HEK293 (cell line): Measurements from ENCODE around the gene SLC25A39.
A peak's percentile ranks its signal among the peaks of the same experiment; 100 is the strongest.

Experiments
- CTCF ChIA-PET: fragments of 350-600 bp; formaldehyde crosslinking; extraction: SDS; loops from one replicate; lab custom pipeline; 2021; ENCODE audit warnings: antibody characterized with exemption; lab: Yijun Ruan, JAX
- POLR2A ChIA-PET: fragments of 300-600 bp; formaldehyde crosslinking; extraction: SDS; loops from one replicate; lab custom pipeline; 2020; ENCODE audit warnings: antibody characterized with exemption, inconsistent platforms; lab: Yijun Ruan, JAX
- H3K27ac ChIP-seq: fragments of 200-500 bp; sonication (Bioruptor generic); 2 replicates; pipeline ENCODE4 v1.5.1; 2014; ENCODE audit warnings: low read depth, low read length, control low read depth, inconsistent platforms; ENCODE audit errors: extremely low read depth
- H3K36me3 ChIP-seq, 2 experiments: fragments of 200-500 bp in 1 of 2; sonication (Bioruptor generic) in 1 of 2; 1 replicate in 1 of 2; 2 replicates in 1 of 2; pipeline ENCODE4 v1.5.1; 2014 to 2017; ENCODE audit warnings: inconsistent platforms in 2 of 2, low read length in 2 of 2; ENCODE audit not compliant: control insufficient read depth in 2 of 2, insufficient read depth in 1 of 2
- H3K4me1 ChIP-seq: fragments of 200-500 bp; sonication (Bioruptor generic); 2 replicates; pipeline ENCODE4 v1.5.1; 2014; ENCODE audit warnings: mild to moderate bottlenecking, low read length, inconsistent platforms; ENCODE audit not compliant: control insufficient read depth, insufficient read depth
- H3K4me3 ChIP-seq: 2 replicates; pipeline ENCODE4 v1.5.1; 2011; ENCODE audit warnings: low read depth, mild to moderate bottlenecking, control low read depth, low read length, moderate library complexity
- H3K9me3 ChIP-seq: fragments of 200-500 bp; sonication (Bioruptor generic); 2 replicates; pipeline ENCODE4 v1.5.1; 2014; ENCODE audit warnings: low read depth, low read length, inconsistent platforms; ENCODE audit not compliant: control insufficient read depth, insufficient read depth
- GLIS1 ChIP-seq: fragments of 450-650 bp; formaldehyde crosslinking; IDR thresholded peaks from 2 replicates; pipeline ENCODE4 v1.5.1; 2016; ENCODE audit warnings: missing biosample characterization, missing genetic modification characterization
- GLIS2 ChIP-seq: fragments of 450-650 bp; formaldehyde crosslinking; IDR thresholded peaks from 2 replicates; pipeline ENCODE4 v1.5.1; 2016; ENCODE audit warnings: missing biosample characterization, missing genetic modification characterization
- KLF10 ChIP-seq: fragments of 450-650 bp; IDR thresholded peaks from 2 replicates; pipeline ENCODE4 v1.5.1; 2018; ENCODE audit warnings: missing biosample characterization, mild to moderate bottlenecking, missing genetic modification characterization
- KLF16 ChIP-seq: fragments of 450-650 bp; formaldehyde crosslinking; IDR thresholded peaks from 2 replicates; pipeline ENCODE4 v1.5.1; 2017; ENCODE audit warnings: missing biosample characterization, missing genetic modification characterization
- SP2 ChIP-seq: fragments of 450-650 bp; formaldehyde crosslinking; IDR thresholded peaks from 2 replicates; pipeline ENCODE4 v1.5.1; 2016; ENCODE audit warnings: missing biosample characterization, missing genetic modification characterization
- SP3 ChIP-seq: fragments of 450-650 bp; formaldehyde crosslinking; IDR thresholded peaks from 2 replicates; pipeline ENCODE4 v1.5.1; 2016; ENCODE audit warnings: missing biosample characterization, missing genetic modification characterization
- ZBTB17 ChIP-seq: fragments of 450-650 bp; formaldehyde crosslinking; IDR thresholded peaks from 2 replicates; pipeline ENCODE4 v1.5.1; 2016; ENCODE audit warnings: missing biosample characterization, missing genetic modification characterization
- ZBTB8A ChIP-seq: fragments of 450-650 bp; formaldehyde crosslinking; IDR thresholded peaks from 2 replicates; pipeline ENCODE4 v1.5.1; 2016; ENCODE audit warnings: missing biosample characterization, missing genetic modification characterization
- ZFHX2 ChIP-seq: fragments of 450-650 bp; formaldehyde crosslinking; conservative IDR thresholded peaks from 2 replicates; pipeline ENCODE4 v1.5.1; 2016; ENCODE audit warnings: missing biosample characterization, missing genetic modification characterization
- ZNF157 ChIP-seq: fragments of 450-650 bp; formaldehyde crosslinking; IDR thresholded peaks from 2 replicates; pipeline ENCODE4 v1.5.1; 2016; ENCODE audit warnings: missing biosample characterization, missing genetic modification characterization
- ZNF16 ChIP-seq: fragments of 450-650 bp; formaldehyde crosslinking; IDR thresholded peaks from 2 replicates; pipeline ENCODE4 v1.5.1; 2016; ENCODE audit warnings: low read depth, missing biosample characterization, missing genetic modification characterization
- ZNF24 ChIP-seq: fragments of 450-650 bp; formaldehyde crosslinking; IDR thresholded peaks from 2 replicates; pipeline ENCODE4 v1.5.1; 2016; ENCODE audit warnings: missing biosample characterization, missing genetic modification characterization
- ZNF292 ChIP-seq: fragments of 450-650 bp; formaldehyde crosslinking; IDR thresholded peaks from 2 replicates; pipeline ENCODE4 v1.5.1; 2016; ENCODE audit warnings: low read depth, missing biosample characterization, missing genetic modification characterization, borderline replicate concordance
- ZNF350 ChIP-seq: fragments of 450-650 bp; formaldehyde crosslinking; IDR thresholded peaks from 2 replicates; pipeline ENCODE4 v1.5.0; 2017; ENCODE audit warnings: missing biosample characterization, mild to moderate bottlenecking, missing genetic modification characterization
- ZNF366 ChIP-seq: fragments of 450-650 bp; formaldehyde crosslinking; conservative IDR thresholded peaks from 2 replicates; pipeline ENCODE4 v1.5.1; 2016; ENCODE audit warnings: missing biosample characterization, missing genetic modification characterization
- ZNF629 ChIP-seq: fragments of 450-650 bp; formaldehyde crosslinking; IDR thresholded peaks from 2 replicates; pipeline ENCODE4 v1.5.1; 2017; ENCODE audit warnings: missing biosample characterization, missing genetic modification characterization
- ZNF660 ChIP-seq: fragments of 450-650 bp; IDR thresholded peaks from 2 replicates; pipeline ENCODE4 v1.5.1; 2018; ENCODE audit warnings: missing biosample characterization, mild to moderate bottlenecking, missing genetic modification characterization
- ZXDB ChIP-seq: fragments of 450-650 bp; formaldehyde crosslinking; IDR thresholded peaks from 2 replicates; pipeline ENCODE4 v1.5.1; 2016; ENCODE audit warnings: missing biosample characterization, missing genetic modification characterization
- TF ChIP-seq, protein P1 (sequence below): fragments of 450-650 bp; formaldehyde crosslinking; IDR thresholded peaks from 2 replicates; pipeline ENCODE4 v1.5.1; 2016; ENCODE audit warnings: missing biosample characterization, missing genetic modification characterization
- TF ChIP-seq, protein P2 (sequence below): fragments of 450-650 bp; formaldehyde crosslinking; IDR thresholded peaks from 2 replicates; pipeline ENCODE4 v1.5.1; 2016; ENCODE audit warnings: missing biosample characterization, missing genetic modification characterization
- TF ChIP-seq, protein P3 (sequence below): fragments of 450-650 bp; formaldehyde crosslinking; optimal IDR thresholded peaks from 2 replicates; pipeline ENCODE3; 2016; ENCODE audit warnings: missing biosample characterization, mild to moderate bottlenecking, missing genetic modification characterization
- TF ChIP-seq, protein P4 (sequence below): fragments of 450-650 bp; formaldehyde crosslinking; IDR thresholded peaks from 2 replicates; pipeline ENCODE4 v1.5.1; 2017; ENCODE audit warnings: missing biosample characterization, missing genetic modification characterization

SLC25A39 gene

DNA sequence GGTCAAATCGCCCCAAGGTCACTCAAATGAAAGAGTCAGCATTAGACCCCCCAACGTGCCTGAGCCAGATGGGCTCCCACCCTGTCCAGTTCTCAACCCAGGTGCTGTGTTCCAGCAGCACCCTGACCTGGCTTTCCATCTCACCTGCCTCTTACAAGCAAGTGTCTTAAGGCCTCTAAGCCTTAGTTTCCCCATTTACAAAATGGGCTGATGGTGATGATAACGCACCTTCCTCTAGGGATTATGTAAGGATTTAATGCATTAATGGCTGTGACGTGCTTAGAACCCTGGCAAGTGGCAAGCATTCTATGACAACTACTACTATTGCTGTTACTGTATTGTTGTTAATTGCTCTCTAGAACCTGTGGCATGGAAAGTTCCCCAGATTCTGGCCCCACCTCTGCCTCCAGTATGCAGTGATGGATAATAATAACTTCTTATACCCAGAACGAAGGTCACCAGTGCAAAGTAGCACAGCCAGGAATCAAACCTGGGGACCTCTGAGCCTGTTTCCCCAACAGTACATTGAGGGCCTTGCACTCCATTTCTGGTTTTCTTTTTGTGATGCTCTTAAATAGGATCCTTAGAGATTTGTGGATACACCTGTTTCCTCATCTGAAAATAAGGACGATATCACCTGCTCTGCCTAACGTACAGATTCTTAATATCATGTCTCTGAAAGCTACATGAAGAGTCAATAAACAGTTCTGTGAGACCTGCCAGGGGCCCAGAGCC, 3.3 kb upstream of the SLC25A39 start:
- Histone ChIP-seq H3K36me3 (no peaks in the 10 kb centered on the region), H3K27ac (no peak overlapping the region; the same call in 1 of the 2 replicates), H3K9me3 (no peaks in the 10 kb centered on the region), H3K4me1 (peaks cover 7% of the 10 kb centered on the region), H3K4me3 (no peak overlapping the region)
- TF ChIP-seq, protein P1, sequence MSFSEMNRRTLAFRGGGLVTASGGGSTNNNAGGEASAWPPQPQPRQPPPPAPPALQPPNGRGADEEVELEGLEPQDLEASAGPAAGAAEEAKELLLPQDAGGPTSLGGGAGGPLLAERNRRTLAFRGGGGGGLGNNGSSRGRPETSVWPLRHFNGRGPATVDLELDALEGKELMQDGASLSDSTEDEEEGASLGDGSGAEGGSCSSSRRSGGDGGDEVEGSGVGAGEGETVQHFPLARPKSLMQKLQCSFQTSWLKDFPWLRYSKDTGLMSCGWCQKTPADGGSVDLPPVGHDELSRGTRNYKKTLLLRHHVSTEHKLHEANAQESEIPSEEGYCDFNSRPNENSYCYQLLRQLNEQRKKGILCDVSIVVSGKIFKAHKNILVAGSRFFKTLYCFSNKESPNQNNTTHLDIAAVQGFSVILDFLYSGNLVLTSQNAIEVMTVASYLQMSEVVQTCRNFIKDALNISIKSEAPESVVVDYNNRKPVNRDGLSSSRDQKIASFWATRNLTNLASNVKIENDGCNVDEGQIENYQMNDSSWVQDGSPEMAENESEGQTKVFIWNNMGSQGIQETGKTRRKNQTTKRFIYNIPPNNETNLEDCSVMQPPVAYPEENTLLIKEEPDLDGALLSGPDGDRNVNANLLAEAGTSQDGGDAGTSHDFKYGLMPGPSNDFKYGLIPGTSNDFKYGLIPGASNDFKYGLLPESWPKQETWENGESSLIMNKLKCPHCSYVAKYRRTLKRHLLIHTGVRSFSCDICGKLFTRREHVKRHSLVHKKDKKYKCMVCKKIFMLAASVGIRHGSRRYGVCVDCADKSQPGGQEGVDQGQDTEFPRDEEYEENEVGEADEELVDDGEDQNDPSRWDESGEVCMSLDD (tag by site-specific recombination), result 0 out of 2 replicates have a peak, but pooled peaks have one; percentile 20
- TF ChIP-seq ZNF157 (tag by site-specific recombination), result no peak
- ChIA-PET CTCF (interaction anchor here (0.8 to 1.6 kb wide), 7 partner anchors 17 to 122 kb away, joined by 3 to 10 read pairs (median 4); partner anchors contain the start of genes GRN and ITGA2B), POLR2A (interaction anchor here (0.8 to 1.3 kb wide), 3 partner anchors 12 to 120 kb away, joined by 3 to 11 read pairs (median 4); no protein-coding TSS in a partner anchor)

DNA sequence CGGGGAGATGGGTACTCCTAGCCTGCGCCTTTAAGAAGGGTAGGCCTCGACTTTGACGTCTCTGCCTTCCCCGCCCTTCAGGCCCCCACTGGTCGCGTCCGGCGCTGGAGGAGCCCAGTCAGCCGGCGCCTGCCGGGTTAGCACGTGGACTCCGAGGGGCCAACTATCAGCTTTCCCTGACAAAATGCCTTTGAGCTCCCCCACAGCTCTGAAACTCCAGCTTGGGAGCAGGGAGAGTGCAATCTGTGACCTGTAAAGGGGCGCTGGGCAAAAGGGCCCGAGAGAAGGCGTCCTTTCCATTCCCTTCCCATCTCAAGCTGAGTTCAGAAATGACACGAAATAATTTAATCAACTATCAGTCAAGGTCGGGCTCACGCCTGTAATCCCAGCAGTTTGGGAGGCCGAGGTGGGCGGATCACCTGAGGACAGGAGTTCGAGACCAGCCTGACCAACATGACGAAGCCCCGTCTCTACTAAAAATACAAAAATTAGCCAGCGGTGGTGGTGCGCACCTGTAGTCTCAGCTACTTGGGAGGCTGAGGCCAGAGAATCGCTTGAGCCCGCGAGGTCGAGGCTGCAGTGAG, 2.3 kb upstream of the SLC25A39 start:
- no peak overlapping the region for H3K4me3 ChIP-seq
- CTCF ChIA-PET, result interaction anchor here (0.6 to 1.3 kb wide), 10 partner anchors 23 to 155 kb away, joined by 3 to 5 read pairs (median 3); partner anchors contain the start of gene ITGA2B
- peaks cover 1 to 7% of the 10 kb centered on the region in 2 experiments; a peak in 2 of 3 replicates for H3K36me3 ChIP-seq
- H3K9me3 ChIP-seq, result no peaks in the 10 kb centered on the region
- H3K4me1 ChIP-seq, result peaks cover 7% of the 10 kb centered on the region
- POLR2A ChIA-PET, result interaction anchor here (0.5 to 1.3 kb wide), 16 partner anchors 8 to 243 kb away, joined by 3 to 13 read pairs (median 4); partner anchors contain the start of genes ATXN7L3, FAM171A2, GRN and HDAC5
- no peak overlapping the region for H3K27ac ChIP-seq
- TF ChIP-seq SP3 (tag by site-specific recombination) (peak; percentile 72), ZNF660 (tag by site-specific recombination) (peak; percentile 53; the same call in 1 of the 2 replicates), ZBTB17 (tag by site-specific recombination) (0 out of 2 replicates have a peak, but pooled peaks have one; percentile 43), ZNF350 (tag by site-specific recombination) (no peak), KLF10 (tag by site-specific recombination) (peak; percentile 37; the same call in 1 of the 2 replicates), ZNF292 (tag by site-specific recombination) (no peak), ZXDB (tag by site-specific recombination) (peak; percentile 14; the same call in 1 of the 2 replicates), GLIS1 (tag by site-specific recombination) (peak; percentile 86), ZNF366 (tag by site-specific recombination) (no peak), ZNF16 (tag by site-specific recombination) (0 out of 2 replicates have a peak, but pooled peaks have one; percentile 23), SP2 (tag by site-specific recombination) (peak; percentile 77), ZNF24 (tag by site-specific recombination) (no peak), ZNF629 (tag by site-specific recombination) (peak; percentile 38; the same call in 1 of the 2 replicates), GLIS2 (tag by site-specific recombination) (peak; percentile 80), KLF16 (tag by site-specific recombination) (peak; percentile 71), ZNF157 (tag by site-specific recombination) (no peak), ZFHX2 (peak; percentile 61; the same call in 1 of the 2 replicates), ZBTB8A (tag by site-specific recombination) (peak; percentile 98)
- TF ChIP-seq, protein P2, sequence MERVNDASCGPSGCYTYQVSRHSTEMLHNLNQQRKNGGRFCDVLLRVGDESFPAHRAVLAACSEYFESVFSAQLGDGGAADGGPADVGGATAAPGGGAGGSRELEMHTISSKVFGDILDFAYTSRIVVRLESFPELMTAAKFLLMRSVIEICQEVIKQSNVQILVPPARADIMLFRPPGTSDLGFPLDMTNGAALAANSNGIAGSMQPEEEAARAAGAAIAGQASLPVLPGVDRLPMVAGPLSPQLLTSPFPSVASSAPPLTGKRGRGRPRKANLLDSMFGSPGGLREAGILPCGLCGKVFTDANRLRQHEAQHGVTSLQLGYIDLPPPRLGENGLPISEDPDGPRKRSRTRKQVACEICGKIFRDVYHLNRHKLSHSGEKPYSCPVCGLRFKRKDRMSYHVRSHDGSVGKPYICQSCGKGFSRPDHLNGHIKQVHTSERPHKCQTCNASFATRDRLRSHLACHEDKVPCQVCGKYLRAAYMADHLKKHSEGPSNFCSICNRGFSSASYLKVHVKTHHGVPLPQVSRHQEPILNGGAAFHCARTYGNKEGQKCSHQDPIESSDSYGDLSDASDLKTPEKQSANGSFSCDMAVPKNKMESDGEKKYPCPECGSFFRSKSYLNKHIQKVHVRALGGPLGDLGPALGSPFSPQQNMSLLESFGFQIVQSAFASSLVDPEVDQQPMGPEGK (tag by site-specific recombination), result peak; percentile 73
- TF ChIP-seq, protein P3, sequence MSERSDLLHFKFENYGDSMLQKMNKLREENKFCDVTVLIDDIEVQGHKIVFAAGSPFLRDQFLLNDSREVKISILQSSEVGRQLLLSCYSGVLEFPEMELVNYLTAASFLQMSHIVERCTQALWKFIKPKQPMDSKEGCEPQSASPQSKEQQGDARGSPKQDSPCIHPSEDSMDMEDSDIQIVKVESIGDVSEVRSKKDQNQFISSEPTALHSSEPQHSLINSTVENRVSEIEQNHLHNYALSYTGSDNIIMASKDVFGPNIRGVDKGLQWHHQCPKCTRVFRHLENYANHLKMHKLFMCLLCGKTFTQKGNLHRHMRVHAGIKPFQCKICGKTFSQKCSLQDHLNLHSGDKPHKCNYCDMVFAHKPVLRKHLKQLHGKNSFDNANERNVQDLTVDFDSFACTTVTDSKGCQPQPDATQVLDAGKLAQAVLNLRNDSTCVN (tag by site-specific recombination), result peak; percentile 39
- TF ChIP-seq, protein P4, sequence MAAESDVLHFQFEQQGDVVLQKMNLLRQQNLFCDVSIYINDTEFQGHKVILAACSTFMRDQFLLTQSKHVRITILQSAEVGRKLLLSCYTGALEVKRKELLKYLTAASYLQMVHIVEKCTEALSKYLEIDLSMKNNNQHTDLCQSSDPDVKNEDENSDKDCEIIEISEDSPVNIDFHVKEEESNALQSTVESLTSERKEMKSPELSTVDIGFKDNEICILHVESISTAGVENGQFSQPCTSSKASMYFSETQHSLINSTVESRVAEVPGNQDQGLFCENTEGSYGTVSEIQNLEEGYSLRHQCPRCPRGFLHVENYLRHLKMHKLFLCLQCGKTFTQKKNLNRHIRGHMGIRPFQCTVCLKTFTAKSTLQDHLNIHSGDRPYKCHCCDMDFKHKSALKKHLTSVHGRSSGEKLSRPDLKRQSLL (tag by site-specific recombination), result peak; percentile 9; the same call in 1 of the 2 replicates
